Erythroblast (primary cell): ENCODE data around the gene ZDHHC22.

Experiments used
- GATA1 ChIP-seq: IDR thresholded peaks from 2 replicates; pipeline ENCODE4 v1.6.1; 2011; ENCODE audit warnings: low read depth, mild to moderate bottlenecking, control low read depth, low read length, moderate library complexity
- POLR2A ChIP-seq: IDR thresholded peaks from 2 replicates; pipeline ENCODE4 v1.6.1; 2011; ENCODE audit warnings: mild to moderate bottlenecking, low read length

GRCh38 chr14:77187649-77188012 lies 46.0 kb upstream of the ZDHHC22 start:
- TF ChIP-seq POLR2A (no peak), GATA1 (no peak)
